GM10847 (cell line): ENCODE data around the gene UBE2I.

ENCODE experiments used
- POLR2A ChIP-seq: IDR thresholded peaks from 2 replicates; pipeline ENCODE4 v1.6.1; 2011; ENCODE audit not compliant: insufficient read length; ENCODE audit errors: extremely low read depth

UBE2I gene

DNA sequence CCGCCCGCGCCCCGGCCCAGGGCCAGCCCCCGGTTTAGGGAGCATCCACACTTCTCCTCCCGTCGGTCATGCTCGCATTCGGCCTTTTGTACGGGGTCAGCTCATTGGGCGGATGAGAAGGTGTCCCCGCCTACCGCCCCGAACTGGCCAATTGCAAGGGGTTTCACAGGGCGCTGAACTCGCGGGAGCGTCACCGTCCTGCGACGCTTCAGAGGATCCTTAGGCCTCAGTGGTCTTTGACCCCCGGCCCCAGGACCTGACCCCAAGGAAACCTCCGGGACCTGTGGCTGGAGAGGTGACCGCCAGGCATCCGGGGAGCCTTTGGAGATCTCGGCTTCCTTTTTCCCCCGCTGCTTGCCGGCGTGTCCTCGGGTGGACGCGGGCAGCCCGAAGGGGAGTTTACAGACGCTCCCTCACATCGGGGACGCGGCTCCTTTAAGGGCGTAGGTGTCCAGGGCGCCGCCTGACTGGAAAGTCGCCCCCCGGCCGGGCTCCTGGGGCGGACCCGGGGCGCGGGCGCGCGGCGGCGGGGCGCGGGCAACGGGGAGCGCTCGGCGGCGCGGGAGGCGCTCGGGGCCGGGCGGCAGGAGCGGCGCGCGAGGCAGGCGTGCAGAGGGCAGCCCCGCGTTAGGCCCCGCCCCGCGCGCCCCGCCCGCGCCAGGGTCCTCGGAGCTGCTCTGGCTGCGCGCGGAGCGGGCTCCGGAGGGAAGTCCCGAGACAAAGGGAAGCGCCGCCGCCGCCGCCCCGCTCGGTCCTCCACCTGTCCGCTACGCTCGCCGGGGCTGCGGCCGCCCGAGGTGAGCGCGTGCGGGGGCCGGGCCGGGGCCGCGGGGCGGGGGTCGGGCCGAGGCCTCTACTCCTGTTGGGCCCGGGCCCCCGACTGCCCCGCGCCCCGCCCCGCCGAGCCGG is at the start of gene UBE2I:
TSS of gene UBE2I (plus strand) at position 660 of the 909 bp plus-strand sequence. CDS start 4,395 bp downstream, outside the sequence.
- peak; percentile 64 for TF ChIP-seq POLR2A

DNA sequence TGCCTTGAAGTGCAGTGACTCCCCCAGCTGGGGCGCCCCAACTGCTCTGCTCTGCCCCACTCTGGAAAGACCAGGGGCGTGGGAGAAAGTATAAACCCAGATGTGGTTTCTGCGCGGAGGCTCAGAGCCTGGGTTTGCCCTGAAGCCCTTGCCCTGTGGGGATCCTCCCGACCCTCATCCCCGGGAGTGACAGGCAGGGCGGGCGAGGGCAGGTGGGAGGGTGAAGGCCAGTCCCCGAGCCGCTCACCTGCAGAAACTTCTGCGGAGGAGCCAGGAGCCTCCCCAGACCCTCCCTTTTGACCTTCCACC is 49.7 kb upstream of the UBE2I start:
- no peak for TF ChIP-seq POLR2A

DNA sequence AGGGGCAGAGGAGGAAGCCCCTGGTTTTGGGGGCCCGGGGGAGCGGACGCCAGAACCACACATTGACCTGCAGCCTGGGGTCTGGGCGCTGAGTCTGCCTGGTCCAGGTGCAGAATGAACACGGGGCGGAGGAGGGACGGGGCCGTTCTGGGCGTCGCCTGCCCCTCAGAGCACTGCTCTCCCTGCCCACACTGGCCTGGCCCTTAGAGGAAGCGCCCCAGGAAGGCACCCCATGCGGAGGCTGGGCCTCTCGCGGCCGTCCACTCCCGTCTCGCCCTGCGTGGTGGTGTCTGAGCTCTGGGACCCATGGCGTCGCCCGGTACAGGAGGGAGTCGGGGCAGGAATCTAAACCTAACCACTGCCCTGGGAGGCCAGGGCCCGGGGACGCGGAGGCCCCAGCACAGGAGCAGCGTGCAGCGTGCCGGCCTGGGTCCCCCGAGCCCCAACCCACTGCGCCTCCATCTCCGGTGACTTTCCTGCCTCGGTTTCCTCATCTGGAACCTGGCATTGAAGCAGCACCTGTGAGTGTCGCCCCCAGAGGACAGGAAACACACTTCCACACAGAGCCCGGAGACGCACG is 49.2 kb upstream of the UBE2I start:
- TF ChIP-seq POLR2A, result no peak

DNA sequence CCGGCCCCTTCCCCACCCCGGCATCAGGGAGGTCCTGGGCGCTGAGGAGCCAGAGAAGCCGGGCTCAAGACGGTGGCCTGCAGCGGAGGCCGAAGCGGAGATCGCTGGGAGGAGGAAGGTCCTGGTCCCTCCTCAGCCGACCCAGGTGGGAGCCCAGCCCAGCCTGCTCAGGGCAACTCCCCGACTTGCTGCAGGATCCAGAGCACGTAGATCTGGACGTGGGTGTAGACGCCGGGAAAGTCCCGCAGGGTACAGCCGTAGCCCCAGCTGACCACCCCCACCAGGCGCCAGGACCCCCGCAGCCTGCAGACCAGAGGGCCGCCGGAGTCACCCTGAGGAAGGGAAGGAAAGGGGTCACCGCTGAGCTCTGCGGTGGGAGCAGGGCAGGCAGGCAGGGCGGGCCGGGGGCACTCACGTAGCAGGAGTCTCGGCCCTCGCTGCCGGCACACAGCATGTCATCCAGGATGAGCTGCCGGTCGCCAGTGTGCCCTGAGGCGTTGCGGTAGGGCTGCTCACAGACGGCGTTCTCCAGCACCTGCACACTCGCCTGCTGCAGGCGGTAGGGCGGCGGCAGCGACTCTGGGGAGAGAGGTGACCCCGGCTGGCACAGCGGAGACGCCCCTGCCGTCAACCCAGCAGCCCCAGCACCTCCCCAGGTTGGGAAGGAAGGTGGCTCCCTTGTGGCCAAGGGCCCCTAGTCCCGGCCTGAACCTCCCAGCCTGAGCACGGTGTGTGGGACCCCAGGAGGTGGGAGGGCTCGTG is 48.1 kb upstream of the UBE2I start:
- no peak for TF ChIP-seq POLR2A

DNA sequence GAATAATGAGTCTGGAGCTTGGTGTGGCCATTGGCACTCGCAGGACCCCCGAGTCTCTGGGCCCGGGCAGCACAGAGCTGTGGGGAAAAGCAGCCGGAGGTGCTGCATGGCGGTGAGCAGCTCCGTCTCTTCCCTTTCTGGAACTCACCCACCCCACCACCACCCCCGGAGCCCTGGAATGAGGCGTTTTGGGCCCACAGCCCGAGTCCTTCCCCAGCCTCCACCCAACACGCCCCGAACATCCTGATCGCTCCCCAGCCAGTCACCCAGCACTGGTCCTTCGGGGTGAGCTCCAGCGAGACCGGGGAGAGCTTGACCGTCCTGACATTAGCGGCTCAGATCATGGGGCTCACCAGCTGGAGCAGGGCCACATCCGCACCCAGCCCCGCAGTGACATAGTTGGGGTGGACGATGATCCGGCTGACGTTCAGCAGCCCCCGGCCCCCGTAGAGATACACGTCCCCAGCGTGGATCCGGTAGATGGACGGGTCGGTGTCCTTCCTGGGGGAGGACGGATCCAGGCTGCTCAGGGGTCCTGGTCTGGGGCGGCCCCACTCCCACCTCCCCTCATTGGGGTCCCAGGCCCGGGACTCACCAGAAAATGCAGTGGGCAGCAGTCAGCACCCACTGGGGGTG is 47.1 kb upstream of the UBE2I start:
- no peak for TF ChIP-seq POLR2A

DNA sequence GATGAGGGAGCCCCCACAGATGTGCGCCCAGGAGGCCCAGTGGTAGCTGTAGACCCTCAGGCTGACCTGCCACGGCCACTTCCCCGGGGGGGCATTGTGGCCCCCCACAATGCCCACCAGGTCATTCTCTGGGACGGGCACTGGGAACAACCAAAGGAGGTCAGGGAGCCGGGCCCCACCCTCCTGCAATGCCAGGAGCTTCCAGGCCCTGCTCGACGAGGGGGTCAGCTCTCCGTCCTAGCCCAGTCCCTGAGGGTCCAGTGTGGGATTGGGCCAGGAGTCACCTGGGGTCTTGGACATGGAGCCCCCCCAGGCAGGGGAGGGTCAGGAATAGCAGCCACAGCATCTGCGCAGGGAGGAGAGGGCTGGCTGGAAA is 46.6 kb upstream of the UBE2I start:
- no peak for TF ChIP-seq POLR2A

DNA sequence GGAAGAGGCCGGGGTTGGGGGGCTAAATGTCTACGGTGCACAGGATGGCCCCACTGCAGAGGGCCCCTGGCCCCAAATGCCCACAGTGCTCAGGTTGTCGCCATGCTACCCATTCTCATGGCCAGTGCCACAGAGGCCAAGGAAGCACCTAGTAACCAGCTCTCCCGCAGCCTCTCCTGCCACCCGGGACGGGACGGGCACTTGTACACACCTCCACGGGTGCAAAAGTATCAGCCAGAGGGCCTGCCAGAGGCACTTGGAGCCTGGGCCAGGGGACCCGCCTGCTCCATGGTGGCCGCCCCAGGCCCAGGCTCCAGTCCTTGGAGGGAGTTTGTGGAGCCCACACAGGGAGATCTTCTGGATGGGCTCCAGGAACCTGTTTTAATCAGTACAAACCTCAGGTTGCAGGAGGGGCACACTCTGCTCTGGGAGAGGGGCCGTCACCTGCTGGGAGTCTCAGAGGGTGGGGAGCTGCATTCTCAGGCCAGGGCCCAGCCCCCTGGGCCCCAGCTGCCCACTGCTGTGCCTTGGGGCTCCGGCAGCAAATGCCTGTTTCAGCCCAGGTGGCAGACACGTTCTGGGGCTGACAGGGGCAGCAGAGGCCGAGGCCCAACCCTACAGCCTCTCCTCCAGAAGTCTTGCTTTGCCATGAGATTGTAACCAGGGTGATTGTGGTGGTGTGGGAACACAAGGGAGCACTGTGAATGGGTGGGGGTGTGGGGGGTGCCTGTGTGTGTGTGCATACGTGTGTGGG is 45.7 kb upstream of the UBE2I start:
- no peak for TF ChIP-seq POLR2A

DNA sequence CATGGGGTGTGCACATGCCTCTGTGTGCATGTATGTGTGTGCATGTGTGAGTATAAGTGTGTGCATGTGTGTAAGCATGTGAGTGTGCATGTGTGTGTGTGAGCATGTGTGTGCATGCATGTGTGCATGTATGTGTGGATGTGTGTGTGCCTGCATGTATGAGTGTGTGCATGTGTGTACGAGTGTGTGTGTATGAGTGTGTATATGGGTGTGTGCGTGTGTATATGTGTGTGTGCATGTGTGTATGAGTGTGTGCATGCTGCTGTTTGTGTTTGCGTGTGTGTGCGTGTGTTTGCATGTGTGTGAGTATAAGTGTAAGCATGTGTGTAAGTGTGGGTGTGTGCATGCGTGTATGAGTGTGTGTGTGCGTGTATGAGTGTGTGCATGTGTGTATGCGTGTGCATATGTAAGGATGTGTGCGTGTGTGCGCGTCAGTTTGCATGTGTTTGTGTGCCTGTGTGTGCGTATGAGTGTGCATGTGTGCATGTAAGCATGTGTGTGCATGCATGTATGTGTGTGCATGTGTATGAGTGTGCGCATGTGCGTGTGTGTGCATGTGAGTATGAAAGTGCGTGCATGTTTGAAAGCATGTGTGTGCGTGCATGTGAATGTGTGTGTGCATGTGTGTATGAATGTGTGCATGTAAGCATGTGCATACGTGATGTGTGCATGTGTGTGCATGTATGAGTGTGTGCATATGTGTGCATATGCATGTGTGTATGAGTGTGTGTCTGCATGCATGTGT is 44.9 kb upstream of the UBE2I start:
- no peak for TF ChIP-seq POLR2A

DNA sequence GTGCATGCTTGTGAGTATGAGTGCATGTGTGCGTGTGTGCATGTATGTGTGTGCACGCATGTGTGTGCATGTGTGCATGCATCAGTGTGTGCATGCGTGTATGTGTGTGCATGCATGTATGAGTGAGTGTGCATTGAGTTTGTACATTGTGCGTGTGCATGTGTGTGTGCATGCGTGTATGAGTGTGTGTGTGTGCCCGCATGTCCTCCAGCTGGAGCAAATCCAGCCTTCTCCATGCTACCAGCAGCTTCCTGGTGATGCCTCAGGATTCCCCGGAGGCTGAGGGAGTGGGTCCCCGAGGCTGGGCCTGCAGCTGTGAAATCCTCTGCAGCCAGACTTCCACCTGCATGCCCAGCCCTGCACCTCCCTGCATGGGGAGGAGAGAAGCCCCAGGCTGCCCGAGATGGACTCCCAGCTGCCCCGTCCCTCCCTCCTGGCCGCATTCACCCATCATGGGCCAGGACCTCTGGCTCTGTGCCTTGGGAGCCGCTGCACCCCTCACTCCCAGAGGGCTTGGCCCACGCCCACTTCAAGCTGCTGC is 44.3 kb upstream of the UBE2I start:
- TF ChIP-seq POLR2A, result no peak

DNA sequence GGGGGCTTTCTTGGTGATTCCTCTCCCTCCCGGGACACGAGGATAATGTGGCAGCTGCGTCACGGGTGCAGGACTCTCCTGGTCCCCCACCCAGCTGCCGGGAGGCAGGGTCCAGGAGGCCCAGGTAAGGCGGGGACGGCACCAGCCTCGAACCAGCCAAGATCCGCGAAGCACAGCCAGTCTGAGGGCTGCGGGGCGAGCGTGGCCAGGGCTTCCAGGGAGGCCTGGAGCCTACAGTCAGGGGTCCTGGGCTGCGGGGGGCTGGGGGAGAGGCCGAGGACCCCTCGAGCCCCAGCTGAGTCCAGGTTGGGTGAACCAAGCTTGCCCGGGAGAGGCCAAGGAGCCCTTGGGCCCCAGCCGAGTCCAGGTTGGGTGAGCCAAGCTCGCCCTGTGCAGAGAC is 43.6 kb upstream of the UBE2I start:
- no peak for TF ChIP-seq POLR2A

DNA sequence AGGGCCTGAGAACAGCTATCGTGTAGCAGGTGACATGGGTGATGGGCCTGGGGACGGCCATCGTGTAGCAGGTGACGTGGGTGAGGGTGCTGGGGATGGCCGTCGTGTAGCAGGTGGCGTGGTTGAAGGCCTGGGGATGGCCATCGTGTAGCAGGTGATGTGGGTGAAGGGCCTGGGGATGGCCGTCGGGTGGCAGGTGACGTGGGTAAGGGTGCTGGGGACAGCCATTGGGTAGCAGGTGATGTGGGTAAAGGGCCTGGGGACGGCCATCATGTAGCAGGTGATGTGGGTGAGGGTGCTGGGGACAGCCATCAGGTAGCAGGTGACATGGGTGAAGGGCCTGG is 38.1 kb upstream of the UBE2I start:
- TF ChIP-seq POLR2A, result no peak

DNA sequence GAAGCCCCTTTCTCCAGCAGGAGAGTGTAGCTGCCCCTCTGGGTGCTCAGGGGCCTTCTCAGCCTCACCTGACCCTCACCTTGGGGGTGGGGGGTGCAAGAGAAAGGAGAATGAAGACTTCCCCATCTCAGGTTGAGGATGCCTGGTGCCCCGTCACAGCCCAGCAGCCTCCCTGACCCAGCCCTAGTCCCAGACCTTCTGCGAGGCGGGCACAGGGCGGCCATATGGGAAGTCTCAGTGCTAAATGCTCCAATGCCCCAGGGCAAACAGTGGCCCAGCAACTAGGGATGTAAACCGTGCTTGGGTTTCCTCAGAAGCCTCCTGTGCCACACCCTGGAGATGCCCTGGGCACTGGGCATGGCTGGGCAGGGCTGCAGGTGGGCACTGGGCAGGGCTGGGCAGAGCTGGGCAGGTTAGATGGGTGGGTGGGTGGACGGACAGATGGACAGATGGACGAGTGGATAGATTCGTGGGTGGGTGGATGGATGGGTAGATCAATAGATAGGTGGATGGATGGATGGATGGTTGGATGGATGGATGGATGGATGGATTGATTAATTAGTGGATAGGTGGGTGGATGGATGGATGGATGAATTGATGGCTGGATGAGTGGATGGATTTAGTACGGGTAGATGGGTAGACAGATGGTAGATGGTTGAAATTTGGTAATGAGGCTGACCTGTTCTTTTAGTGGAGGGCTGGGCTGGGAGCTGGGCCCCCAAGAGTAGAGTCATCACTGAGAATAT is 36.8 kb upstream of the UBE2I start:
- no peak for TF ChIP-seq POLR2A

DNA sequence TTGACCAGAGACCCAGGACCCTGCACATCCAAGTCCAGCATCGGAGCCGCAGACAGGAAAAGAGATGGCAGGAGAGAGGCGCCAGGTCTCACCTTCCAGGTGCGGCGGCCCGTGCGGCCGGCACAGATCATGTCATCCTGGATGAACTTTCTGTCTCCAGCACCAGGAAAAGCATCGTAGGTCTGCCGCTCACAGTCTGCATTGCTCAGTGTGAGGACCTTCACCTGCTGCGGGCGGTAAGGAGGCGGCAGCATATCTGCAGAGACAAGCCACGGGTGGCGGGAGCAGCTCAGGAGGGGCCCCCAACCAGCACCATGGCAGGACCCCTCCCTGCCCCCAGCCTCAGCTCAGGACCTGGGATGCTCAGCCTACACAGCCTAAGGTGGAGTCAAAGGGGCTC is 35.6 kb upstream of the UBE2I start:
- TF ChIP-seq POLR2A, result no peak

DNA sequence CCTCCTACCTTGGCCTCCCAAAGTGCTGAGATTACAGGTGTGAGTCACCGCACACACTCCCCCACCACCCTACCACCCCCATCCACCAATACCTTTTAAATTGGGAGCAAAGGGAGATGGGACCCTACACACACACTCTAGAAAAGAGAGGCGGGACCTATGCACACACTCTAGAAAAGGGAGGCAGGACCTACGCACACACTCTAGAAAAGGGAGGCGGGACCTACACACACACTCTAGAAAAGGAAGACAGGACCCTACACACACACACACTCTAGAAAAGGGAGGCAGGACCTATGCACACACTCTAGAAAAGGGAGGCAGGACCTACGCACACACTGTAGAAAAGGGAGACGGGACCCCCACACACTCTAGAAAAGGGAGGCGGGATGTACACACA is 34.7 kb upstream of the UBE2I start:
- TF ChIP-seq POLR2A, result no peak
